HCT116 (cell line): ENCODE results near the gene ACBD5. TPM values are rescaled to one million over a fixed set of nuclear protein-coding genes. Genes with fewer than 3 reads are reported as not detected.

Experiments
- ATAC-seq: fragments of 200-7000 bp; cut with Tn5 transposase; 2 replicates; pipeline ENCODE4 v1.9.1; 2020; ENCODE audit warnings: mild to moderate bottlenecking, moderate library complexity
- BruUV-seq: library from RNA; stranded (reverse); fragments of 400-500 nt; replicated peaks from 2 replicates; lab custom pipeline; 2021; lab: Mats Ljungman, UMichigan
- CTCF ChIA-PET: fragments of 300-600 bp; sonication (Branson Sonifier 250); formaldehyde crosslinking; loops from one replicate; lab custom pipeline; 2021; ENCODE audit warnings: antibody characterized with exemption; lab: Charles Lee
- POLR2A ChIA-PET: fragments of 300-600, 350-600 bp; sonication (Branson Sonifier 250); formaldehyde crosslinking; loops from one replicate; lab custom pipeline; 2021; ENCODE audit warnings: antibody characterized with exemption; lab: Charles Lee
- RAD21 ChIA-PET, 2 experiments: fragments of 300-600 bp; sonication (Branson Sonifier 250); formaldehyde crosslinking; loops; one replicate each; lab custom pipeline; 2023; ENCODE audit warnings: low total read pairs in 2 of 2; ENCODE audit not compliant: uncharacterized antibody in 2 of 2, unreplicated experiment in 2 of 2, low non-redundant PET in 1 of 2; lab: Charles Lee
- DNase-seq: peaks from one replicate; pipeline ENCODE4 v3.0.0-alpha.2; 2010; ENCODE audit warnings: low read depth, low spot score
- H2AFZ ChIP-seq: fragments of 200-600 bp; shearing (Covaris generic), sonication (generic); 2 replicates; pipeline ENCODE4 v1.6.1; 2017; ENCODE audit warnings: low read depth, mixed run types, mixed read lengths, antibody characterized with exemption, low read length; ENCODE audit not compliant: poor library complexity, severe bottlenecking
- H3K27ac ChIP-seq: 2 replicates; pipeline ENCODE4 v1.5.1; 2012; ENCODE audit warnings: low read depth, low read length
- H3K27me3 ChIP-seq: fragments of 200-600 bp; sonication (generic); 2 replicates; pipeline ENCODE4 v1.6.1; 2016; ENCODE audit warnings: mixed run types, low read length, mixed read lengths; ENCODE audit not compliant: insufficient read depth
- H3K36me3 ChIP-seq, 2 experiments: fragments of 200-500 bp in 1 of 2; fragments of 200-600 bp in 1 of 2; sonication (Bioruptor generic) in 1 of 2; sonication (generic) in 1 of 2; 2 replicates each; pipeline versions ENCODE4 v1.5.1 to v1.6.1; 2014 to 2016; ENCODE audit warnings: low read length in 2 of 2, inconsistent platforms in 1 of 2, mixed read lengths in 1 of 2, mixed run types in 1 of 2; ENCODE audit not compliant: insufficient read depth in 2 of 2, control insufficient read depth in 1 of 2
- H3K4me1 ChIP-seq, 2 experiments: fragments of 200-600 bp in 1 of 2; sonication (generic) in 1 of 2; 2 replicates each; pipeline versions ENCODE4 v1.5.1 to v1.6.1; 2012 to 2017; ENCODE audit warnings: low read length in 2 of 2, inconsistent platforms in 1 of 2, mild to moderate bottlenecking in 1 of 2, mixed read lengths in 1 of 2, mixed run types in 1 of 2, moderate library complexity in 1 of 2; ENCODE audit not compliant: insufficient read depth in 2 of 2, control insufficient read depth in 1 of 2
- H3K4me2 ChIP-seq: fragments of 200-600 bp; sonication (generic); 2 replicates; pipeline ENCODE4 v1.6.1; 2017; ENCODE audit warnings: mixed run types, low read length, mixed read lengths
- H3K4me3 ChIP-seq, 2 experiments: fragments of 200-600 bp in 1 of 2; sonication (generic) in 1 of 2; replicated peaks in 1 of 2; 2 replicates each; pipeline ENCODE4 v1.5.1; 2011 to 2016; ENCODE audit warnings: low read length in 2 of 2, control low read depth in 1 of 2, low read depth in 1 of 2, mild to moderate bottlenecking in 1 of 2, mixed read lengths in 1 of 2, mixed run types in 1 of 2
- H3K79me2 ChIP-seq: fragments of 200-600 bp; sonication (generic); 2 replicates; pipeline ENCODE4 v1.6.1; 2017; ENCODE audit warnings: mild to moderate bottlenecking, mixed run types, low read length, moderate library complexity, mixed read lengths; ENCODE audit not compliant: insufficient read depth
- H3K9ac ChIP-seq: fragments of 200-600 bp; sonication (generic); 2 replicates; pipeline ENCODE4 v1.6.1; 2016; ENCODE audit warnings: low read length, mixed read lengths
- H3K9me2 ChIP-seq: fragments of 200-600 bp; sonication (generic), shearing (Covaris generic); 2 replicates; pipeline ENCODE4 v1.6.1; 2017; ENCODE audit warnings: mixed run types, mild to moderate bottlenecking, moderate library complexity; ENCODE audit not compliant: insufficient read depth
- H3K9me3 ChIP-seq, 2 experiments: fragments of 200-500 bp in 1 of 2; fragments of 200-600 bp in 1 of 2; sonication (Bioruptor generic) in 1 of 2; sonication (generic) in 1 of 2; 2 replicates each; pipeline ENCODE4 v1.6.1; 2014 to 2017; ENCODE audit warnings: low read length in 2 of 2, mixed read lengths in 2 of 2, inconsistent platforms in 1 of 2, low read depth in 1 of 2, mild to moderate bottlenecking in 1 of 2, mixed run types in 1 of 2, moderate library complexity in 1 of 2; ENCODE audit not compliant: control insufficient read depth in 1 of 2, insufficient read depth in 1 of 2
- H4K20me1 ChIP-seq: fragments of 200-600 bp; sonication (generic), shearing (Covaris generic); 2 replicates; pipeline ENCODE4 v1.6.1; 2017; ENCODE audit warnings: mixed run types, mild to moderate bottlenecking, moderate library complexity; ENCODE audit not compliant: insufficient read depth
- CBX3 ChIP-seq: IDR thresholded peaks from 2 replicates; pipeline ENCODE4 v1.6.1; 2012; ENCODE audit warnings: low read depth
- EGR1 ChIP-seq: IDR thresholded peaks from 2 replicates; pipeline ENCODE4 v1.6.1; 2012; ENCODE audit warnings: low read depth
- ELF1 ChIP-seq: IDR thresholded peaks from 2 replicates; pipeline ENCODE4 v1.6.1; 2012; ENCODE audit warnings: low read depth, borderline replicate concordance
- EZH2 ChIP-seq: fragments of 200-600 bp; sonication (generic); IDR thresholded peaks from 2 replicates; pipeline ENCODE4 v1.6.1; 2017; ENCODE audit warnings: antibody characterized with exemption, mixed run types
- POLR2A ChIP-seq: IDR thresholded peaks from 2 replicates; pipeline ENCODE4 v1.7.0; 2011; ENCODE audit warnings: borderline replicate concordance; ENCODE audit not compliant: insufficient read depth, insufficient read length; ENCODE audit errors: extremely low read depth
- POLR2AphosphoS5 ChIP-seq: IDR thresholded peaks from 2 replicates; pipeline ENCODE4 v1.6.1; 2011; ENCODE audit warnings: mild to moderate bottlenecking, low read depth, low read length, moderate library complexity
- intact Hi-C: fragments of 100-400 bp; cut with micrococcal nuclease; formaldehyde crosslinking; loops from 2 replicates; pipeline ENCODE4 v1.10.0; 2022
- total RNA-seq: library from RNA; stranded (reverse); gene quantifications from one replicate; pipeline ENCODE4 v1.2.1, GENCODE V29; 2021; ENCODE audit not compliant: unreplicated experiment
- TF ChIP-seq, protein P1 (sequence below): IDR thresholded peaks from 2 replicates; pipeline ENCODE4 v1.6.1; 2011; ENCODE audit warnings: mild to moderate bottlenecking, low read length, moderate library complexity; ENCODE audit not compliant: insufficient replicate concordance; ENCODE audit errors: extremely low read depth
- TF ChIP-seq, protein P2 (sequence below): IDR thresholded peaks from 2 replicates; pipeline ENCODE4 v1.6.1; 2012; ENCODE audit warnings: low read depth

Gene ACBD5
- total RNA-seq, 1 experiment from 2014 or later = 19.5 TPM

DNA sequence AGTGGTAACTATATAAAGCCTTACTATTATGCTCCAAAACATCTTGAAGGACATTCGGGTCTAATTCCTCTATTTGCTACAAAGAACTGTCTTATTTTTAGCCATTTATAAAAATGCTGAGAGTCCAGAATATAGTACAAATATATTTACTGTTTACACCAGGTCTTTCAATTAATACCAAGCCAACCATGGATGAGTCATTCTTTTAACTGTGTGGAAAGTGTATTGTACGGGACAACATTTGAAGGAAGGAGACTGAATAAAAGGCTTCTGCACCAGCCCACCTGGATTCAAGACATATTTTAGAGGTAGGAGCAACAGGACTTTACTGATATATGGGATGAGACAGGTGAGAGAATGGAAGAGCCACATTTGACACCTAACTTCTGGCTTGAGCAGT lies 50.1 kb downstream of the ACBD5 start:
- BruUV-seq = no TSS peak
- peaks cover 5 to 11% of the 10 kb centered on the region in 2 experiments for H3K4me1 ChIP-seq
- no peak overlapping the region for H3K9ac ChIP-seq
- H3K4me2 ChIP-seq = no peak overlapping the region
- 0 out of 4 replicates have a peak, but pooled peaks cover 3 to 4% of the 10 kb centered on the region in 2 experiments for H3K36me3 ChIP-seq
- RAD21 ChIA-PET = no interaction called here
- CTCF ChIA-PET = no interaction called here
- no peaks in the 10 kb centered on the region for H3K9me2 ChIP-seq
- no peak overlapping the region for H3K27ac ChIP-seq
- TF ChIP-seq EGR1 (no peak), ELF1 (no peak), EZH2 (no peak), POLR2A (no peak), POLR2AphosphoS5 (no peak), CBX3 (no peak)
- TF ChIP-seq, protein P1, sequence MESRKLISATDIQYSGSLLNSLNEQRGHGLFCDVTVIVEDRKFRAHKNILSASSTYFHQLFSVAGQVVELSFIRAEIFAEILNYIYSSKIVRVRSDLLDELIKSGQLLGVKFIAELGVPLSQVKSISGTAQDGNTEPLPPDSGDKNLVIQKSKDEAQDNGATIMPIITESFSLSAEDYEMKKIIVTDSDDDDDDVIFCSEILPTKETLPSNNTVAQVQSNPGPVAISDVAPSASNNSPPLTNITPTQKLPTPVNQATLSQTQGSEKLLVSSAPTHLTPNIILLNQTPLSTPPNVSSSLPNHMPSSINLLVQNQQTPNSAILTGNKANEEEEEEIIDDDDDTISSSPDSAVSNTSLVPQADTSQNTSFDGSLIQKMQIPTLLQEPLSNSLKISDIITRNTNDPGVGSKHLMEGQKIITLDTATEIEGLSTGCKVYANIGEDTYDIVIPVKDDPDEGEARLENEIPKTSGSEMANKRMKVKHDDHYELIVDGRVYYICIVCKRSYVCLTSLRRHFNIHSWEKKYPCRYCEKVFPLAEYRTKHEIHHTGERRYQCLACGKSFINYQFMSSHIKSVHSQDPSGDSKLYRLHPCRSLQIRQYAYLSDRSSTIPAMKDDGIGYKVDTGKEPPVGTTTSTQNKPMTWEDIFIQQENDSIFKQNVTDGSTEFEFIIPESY = no peak
- TF ChIP-seq, protein P2, sequence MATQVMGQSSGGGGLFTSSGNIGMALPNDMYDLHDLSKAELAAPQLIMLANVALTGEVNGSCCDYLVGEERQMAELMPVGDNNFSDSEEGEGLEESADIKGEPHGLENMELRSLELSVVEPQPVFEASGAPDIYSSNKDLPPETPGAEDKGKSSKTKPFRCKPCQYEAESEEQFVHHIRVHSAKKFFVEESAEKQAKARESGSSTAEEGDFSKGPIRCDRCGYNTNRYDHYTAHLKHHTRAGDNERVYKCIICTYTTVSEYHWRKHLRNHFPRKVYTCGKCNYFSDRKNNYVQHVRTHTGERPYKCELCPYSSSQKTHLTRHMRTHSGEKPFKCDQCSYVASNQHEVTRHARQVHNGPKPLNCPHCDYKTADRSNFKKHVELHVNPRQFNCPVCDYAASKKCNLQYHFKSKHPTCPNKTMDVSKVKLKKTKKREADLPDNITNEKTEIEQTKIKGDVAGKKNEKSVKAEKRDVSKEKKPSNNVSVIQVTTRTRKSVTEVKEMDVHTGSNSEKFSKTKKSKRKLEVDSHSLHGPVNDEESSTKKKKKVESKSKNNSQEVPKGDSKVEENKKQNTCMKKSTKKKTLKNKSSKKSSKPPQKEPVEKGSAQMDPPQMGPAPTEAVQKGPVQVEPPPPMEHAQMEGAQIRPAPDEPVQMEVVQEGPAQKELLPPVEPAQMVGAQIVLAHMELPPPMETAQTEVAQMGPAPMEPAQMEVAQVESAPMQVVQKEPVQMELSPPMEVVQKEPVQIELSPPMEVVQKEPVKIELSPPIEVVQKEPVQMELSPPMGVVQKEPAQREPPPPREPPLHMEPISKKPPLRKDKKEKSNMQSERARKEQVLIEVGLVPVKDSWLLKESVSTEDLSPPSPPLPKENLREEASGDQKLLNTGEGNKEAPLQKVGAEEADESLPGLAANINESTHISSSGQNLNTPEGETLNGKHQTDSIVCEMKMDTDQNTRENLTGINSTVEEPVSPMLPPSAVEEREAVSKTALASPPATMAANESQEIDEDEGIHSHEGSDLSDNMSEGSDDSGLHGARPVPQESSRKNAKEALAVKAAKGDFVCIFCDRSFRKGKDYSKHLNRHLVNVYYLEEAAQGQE = no peak
- H3K79me2 ChIP-seq = no peaks in the 10 kb centered on the region
- H4K20me1 ChIP-seq = no peaks in the 10 kb centered on the region
- intact Hi-C loops = no loop called here
- POLR2A ChIA-PET = no interaction called here
- H3K4me3 ChIP-seq = no peak overlapping the region
- no peaks in the 10 kb centered on the region for H3K9me3 ChIP-seq
- ATAC-seq = no peak
- no peaks in the 10 kb centered on the region for H3K27me3 ChIP-seq
- DNase-seq = no peak
- H2AFZ ChIP-seq = no peak overlapping the region
